Pancreas (tissue), 10 donors: ENCODE measurements around the gene PLXDC2. TPM values are rescaled to one million over a fixed set of nuclear protein-coding genes. Genes with fewer than 3 reads are reported as not detected.

ENCODE experiments used
- ATAC-seq, 4 donors: fragments of 200-7000 bp; cut with Tn5 transposase; one replicate each; pipeline versions ENCODE4 v1.8.0 to v1.9.1; 2020; ENCODE audit warnings: mild to moderate bottlenecking in 4 of 4, moderate library complexity in 4 of 4
- DNase-seq, 6 donors: peaks; one replicate each; pipeline ENCODE4 v3.0.0-alpha.2; 2020
- FAIRE-seq: peaks from 2 replicates; lab custom pipeline; 2012; peaks lifted over from hg19 to GRCh38; lab: Jason Lieb, UNC
- H3K27ac ChIP-seq, 4 donors: fragments of 200-600 bp; sonication (generic); 1 replicate in 3 of 4; 2 replicates in 1 of 4; pipeline versions ENCODE4 v1.5.0 to v1.8.0; 2020
- H3K27me3 ChIP-seq, 4 donors: fragments of 200-600 bp; one replicate each; pipeline ENCODE4 v1.8.0; 2021
- H3K36me3 ChIP-seq, 3 donors: fragments of 200-600 bp; sonication (generic) in 1 of 3; one replicate each; pipeline versions ENCODE4 v1.5.0 to v1.8.0; 2020 to 2021
- H3K4me1 ChIP-seq, 3 donors: fragments of 200-600 bp; one replicate each; pipeline ENCODE4 v1.8.0; 2021
- H3K4me3 ChIP-seq, 4 donors: fragments of 200-600 bp; sonication (generic) in 2 of 4; one replicate each; pipeline versions ENCODE4 v1.5.0 to v1.8.0; 2020 to 2021
- H3K9me3 ChIP-seq, 4 donors: fragments of 200-600 bp; one replicate each; pipeline ENCODE4 v1.8.0; 2021
- WGBS, 2 donors: extraction: QIAGEN DNeasy Blood & Tissue Kit; methylation state at CpG; one replicate each; pipeline ENCODE4 v1.1.7; 2013; 5-methylcytosine and 5-hydroxymethylcytosine counted together
- intact Hi-C, 3 donors: fragments of 100-400 bp; cut with DNase I; formaldehyde crosslinking; loops; one replicate each; pipeline versions ENCODE4 v1.11.1 to v1.14.2; 2022
- polyA plus RNA-seq, 2 donors: library from polyadenylated mRNA; stranded (reverse); fragments of 200-250 nt; gene quantifications; one replicate each; pipeline ENCODE4 v1.2.3, GENCODE V29; 2013
- total RNA-seq, 6 donors: library from RNA; stranded (reverse); fragmentation: NEBNext Ultra II Directional in 4 of 6; extraction: Animal tissue kit (Norgen Biotek cat#: 25700) in 4 of 6; gene quantifications; one replicate each; pipeline versions ENCODE4 v1.2.1 to v1.2.4, GENCODE V29; 2021 to 2023
- TF ChIP-seq, protein P1 (sequence below), 4 donors: fragments of 200-600 bp; sonication (generic) in 3 of 4; IDR thresholded peaks; one replicate each; pipeline versions ENCODE4 v1.5.0 to v1.8.0; 2021; ENCODE audit warnings: antibody characterized with exemption in 4 of 4
- donor health status: healthy with polysubstance abuse.
- donor health status: DM: no; HTN: no; CAD: no; lungs with moderate emphysema.
- donor health status: DM: no; HTN: no; CAD: no.
- donor health status: control.
- donor health status: control.
- donor health status: Bipolar disorder and iron deficiency.
- donor health status: DM: yes; HTN: yes; CAD: no.
- donor health status: DM: no; HTN: no; CAD: no.
- donor health status: DM: no; HTN: no; CAD: no.
- donor health status: DM: yes; HTN: yes; CAD: no.

The PLXDC2 gene
- total and polyA plus RNA-seq, 8 donors = 1.5 to 48.5 (median 4.3) TPM

DNA sequence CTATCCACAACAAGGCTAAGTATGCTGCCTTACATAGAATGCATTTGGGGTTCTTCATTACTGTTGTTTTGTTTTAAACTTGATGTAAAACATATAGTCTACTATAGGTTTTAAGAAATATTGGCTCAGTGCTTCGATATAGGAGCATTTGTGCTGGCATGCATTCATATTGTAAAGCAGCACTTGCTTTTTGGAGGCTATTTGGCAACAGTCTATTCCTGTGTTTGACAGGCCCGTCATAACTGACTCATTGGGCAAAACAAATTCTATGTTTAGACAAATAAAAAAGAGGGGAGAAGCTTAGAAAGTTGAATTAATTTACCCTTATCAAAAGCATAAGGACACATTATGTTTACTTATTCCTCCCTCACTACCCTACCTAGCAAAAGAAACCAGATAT is 38.4 kb upstream of the PLXDC2 start:
- no peak for ATAC-seq
- Histone ChIP-seq H3K9me3 (no peaks in the 10 kb centered on the region), H3K4me1 (no peaks in the 10 kb centered on the region), H3K36me3 (no peaks in the 10 kb centered on the region), H3K27me3 (no peaks in the 10 kb centered on the region), H3K27ac (no peak overlapping the region), H3K4me3 (no peak overlapping the region)
- DNase-seq = no peak
- WGBS, 2 donors = 26 to 37% methylated on average over 2 of the region's 2 CpGs
- intact Hi-C loops = no loop called here
- no peak for FAIRE-seq
- TF ChIP-seq, protein P1, sequence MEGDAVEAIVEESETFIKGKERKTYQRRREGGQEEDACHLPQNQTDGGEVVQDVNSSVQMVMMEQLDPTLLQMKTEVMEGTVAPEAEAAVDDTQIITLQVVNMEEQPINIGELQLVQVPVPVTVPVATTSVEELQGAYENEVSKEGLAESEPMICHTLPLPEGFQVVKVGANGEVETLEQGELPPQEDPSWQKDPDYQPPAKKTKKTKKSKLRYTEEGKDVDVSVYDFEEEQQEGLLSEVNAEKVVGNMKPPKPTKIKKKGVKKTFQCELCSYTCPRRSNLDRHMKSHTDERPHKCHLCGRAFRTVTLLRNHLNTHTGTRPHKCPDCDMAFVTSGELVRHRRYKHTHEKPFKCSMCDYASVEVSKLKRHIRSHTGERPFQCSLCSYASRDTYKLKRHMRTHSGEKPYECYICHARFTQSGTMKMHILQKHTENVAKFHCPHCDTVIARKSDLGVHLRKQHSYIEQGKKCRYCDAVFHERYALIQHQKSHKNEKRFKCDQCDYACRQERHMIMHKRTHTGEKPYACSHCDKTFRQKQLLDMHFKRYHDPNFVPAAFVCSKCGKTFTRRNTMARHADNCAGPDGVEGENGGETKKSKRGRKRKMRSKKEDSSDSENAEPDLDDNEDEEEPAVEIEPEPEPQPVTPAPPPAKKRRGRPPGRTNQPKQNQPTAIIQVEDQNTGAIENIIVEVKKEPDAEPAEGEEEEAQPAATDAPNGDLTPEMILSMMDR (IDR thresholded peaks at IDR 0.05) = no peak

DNA sequence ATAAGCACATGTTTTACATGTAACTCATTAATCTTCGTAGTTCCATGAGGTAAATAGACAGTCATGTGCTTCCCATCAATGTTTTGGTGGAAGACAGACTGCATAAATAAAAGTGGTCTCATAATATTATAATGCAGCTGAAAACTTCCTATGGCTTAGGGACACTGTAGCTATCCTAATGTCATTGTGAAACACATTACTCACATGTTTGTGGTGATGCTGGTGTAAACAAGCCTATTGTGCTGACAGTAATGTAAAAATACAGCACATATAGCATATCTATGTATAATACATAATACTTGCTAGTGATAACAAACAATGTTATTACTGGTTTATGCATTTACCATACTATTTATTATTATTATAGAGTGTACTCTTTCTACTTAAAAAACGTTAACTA is 37.2 kb upstream of the PLXDC2 start:
- TF ChIP-seq, protein P1 (IDR thresholded peaks at IDR 0.05) = no peak
- ATAC-seq (no peak), DNase-seq (no peak), FAIRE-seq (no peak)
- Histone ChIP-seq H3K27me3 (no peaks in the 10 kb centered on the region), H3K4me1 (no peaks in the 10 kb centered on the region), H3K36me3 (no peaks in the 10 kb centered on the region), H3K27ac (no peak overlapping the region), H3K4me3 (no peak overlapping the region), H3K9me3 (no peaks in the 10 kb centered on the region)
- intact Hi-C loops = no loop called here
- WGBS, 2 donors = 35 to 56% methylated on average over 2 of the region's 2 CpGs

DNA sequence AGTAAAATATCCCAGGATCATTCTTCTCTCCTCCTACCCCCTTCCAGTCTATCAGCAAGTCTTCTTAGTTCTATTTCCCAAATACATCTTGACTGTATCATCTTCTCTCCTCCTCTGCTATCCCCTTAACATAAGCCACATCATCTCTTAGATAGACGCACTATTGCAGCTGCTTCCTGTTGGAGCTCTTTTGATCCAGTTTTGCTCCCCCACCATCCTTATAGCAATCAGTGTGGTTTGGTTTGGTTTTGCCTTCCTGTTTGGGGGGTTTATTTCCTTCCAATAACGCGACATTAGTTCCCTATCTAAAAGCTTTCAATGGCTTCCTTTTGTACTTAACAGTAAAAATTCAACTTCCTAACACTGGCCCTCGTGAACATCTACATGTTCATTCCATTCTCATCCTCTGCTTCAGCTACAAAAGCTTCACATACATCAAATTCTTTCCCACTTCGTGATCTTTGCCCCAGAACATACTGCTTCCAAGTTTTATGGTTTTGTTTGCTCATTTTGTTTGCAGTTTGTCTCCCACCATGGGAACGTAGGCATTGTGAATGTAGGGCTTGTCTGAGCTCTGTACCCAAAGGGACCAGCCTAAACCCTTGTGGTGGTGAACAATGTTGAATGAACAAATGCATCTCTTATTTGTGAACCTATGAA is 33.7 kb upstream of the PLXDC2 start:
- TF ChIP-seq, protein P1 (IDR thresholded peaks at IDR 0.05) = no peak
- DNase-seq = no peak
- intact Hi-C loops = no loop called here
- no peaks in the 10 kb centered on the region for H3K36me3 ChIP-seq
- H3K4me3 ChIP-seq = no peak overlapping the region
- no peak overlapping the region for H3K27ac ChIP-seq
- no peak for FAIRE-seq
- no peaks in the 10 kb centered on the region for H3K27me3 ChIP-seq
- 46 to 56% methylated on average over 6 of the region's 6 CpGs for WGBS, 2 donors
- ATAC-seq = no peak
- H3K9me3 ChIP-seq = no peaks in the 10 kb centered on the region
- no peaks in the 10 kb centered on the region for H3K4me1 ChIP-seq

DNA sequence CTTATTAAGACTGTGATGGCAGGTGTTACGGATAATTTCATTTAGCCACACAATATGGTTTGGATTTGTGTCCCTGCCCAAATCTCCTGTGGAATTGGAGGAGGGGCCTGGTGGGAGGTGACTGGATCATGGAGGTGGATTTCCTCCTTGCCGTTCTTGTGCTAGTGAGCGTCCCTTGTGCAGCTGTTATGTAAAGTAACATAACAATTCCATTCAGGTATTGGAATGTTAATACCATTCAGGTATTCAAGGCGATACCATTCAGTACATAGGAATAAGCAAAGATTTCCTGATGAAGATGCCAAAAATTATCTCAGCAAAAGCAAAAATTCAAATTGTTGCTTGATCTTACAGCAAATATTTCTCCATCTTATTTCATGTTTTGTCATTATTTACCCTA is 32.5 kb upstream of the PLXDC2 start:
- Histone ChIP-seq H3K27me3 (no peaks in the 10 kb centered on the region), H3K9me3 (no peaks in the 10 kb centered on the region), H3K4me1 (no peaks in the 10 kb centered on the region), H3K36me3 (no peaks in the 10 kb centered on the region), H3K4me3 (no peak overlapping the region), H3K27ac (no peak overlapping the region)
- ATAC-seq (no peak), FAIRE-seq (no peak), DNase-seq (no peak)
- TF ChIP-seq, protein P1 (IDR thresholded peaks at IDR 0.05) = no peak
- intact Hi-C loops = no loop called here
- 71 to 74% methylated on average over 4 of the region's 4 CpGs for whole genome bisulfite sequencing, 2 donors

DNA sequence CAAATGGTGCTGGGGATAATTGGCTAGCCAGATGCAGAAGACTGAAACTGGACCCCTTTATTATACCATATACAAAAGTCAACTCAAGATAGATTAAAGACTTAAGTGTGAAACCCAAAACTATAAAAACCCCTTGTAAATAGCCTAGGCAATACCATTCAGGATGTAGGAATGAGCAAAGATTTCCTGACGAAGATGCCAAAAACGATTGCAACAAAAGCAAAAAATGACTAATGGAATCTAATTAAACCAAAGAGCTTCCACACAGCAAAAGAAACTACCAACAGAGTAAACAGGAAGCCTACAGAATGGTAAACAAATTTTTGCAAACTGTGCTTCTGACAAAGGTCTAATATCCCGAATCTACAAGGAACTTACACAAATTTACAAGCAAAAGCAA is 30.9 kb upstream of the PLXDC2 start:
- intact Hi-C loops = no loop called here
- H3K4me1 ChIP-seq = no peaks in the 10 kb centered on the region
- ATAC-seq (no peak), DNase-seq (no peak), FAIRE-seq (no peak)
- no peak overlapping the region for H3K27ac ChIP-seq
- TF ChIP-seq, protein P1 (IDR thresholded peaks at IDR 0.05) = no peak
- 40 to 68% methylated on average over 3 of the region's 3 CpGs for WGBS, 2 donors
- no peaks in the 10 kb centered on the region for H3K27me3 ChIP-seq
- H3K36me3 ChIP-seq = no peaks in the 10 kb centered on the region
- no peaks in the 10 kb centered on the region for H3K9me3 ChIP-seq
- H3K4me3 ChIP-seq = no peak overlapping the region
